B cell (primary cell): ENCODE results near the gene ESYT2.

Source experiments
- EZH2 ChIP-seq: IDR thresholded peaks from 2 replicates; pipeline ENCODE4 v1.6.1; 2012; ENCODE audit warnings: borderline replicate concordance, low read depth, mild to moderate bottlenecking, moderate library complexity, low read length; ENCODE audit not compliant: insufficient read depth, poor library complexity, severe bottlenecking
- TF ChIP-seq, protein P1 (sequence below): fragments of 200-600 bp; IDR thresholded peaks from one replicate; pipeline ENCODE4 v1.8.0; 2022; ENCODE audit warnings: antibody characterized with exemption, mild to moderate bottlenecking

DNA sequence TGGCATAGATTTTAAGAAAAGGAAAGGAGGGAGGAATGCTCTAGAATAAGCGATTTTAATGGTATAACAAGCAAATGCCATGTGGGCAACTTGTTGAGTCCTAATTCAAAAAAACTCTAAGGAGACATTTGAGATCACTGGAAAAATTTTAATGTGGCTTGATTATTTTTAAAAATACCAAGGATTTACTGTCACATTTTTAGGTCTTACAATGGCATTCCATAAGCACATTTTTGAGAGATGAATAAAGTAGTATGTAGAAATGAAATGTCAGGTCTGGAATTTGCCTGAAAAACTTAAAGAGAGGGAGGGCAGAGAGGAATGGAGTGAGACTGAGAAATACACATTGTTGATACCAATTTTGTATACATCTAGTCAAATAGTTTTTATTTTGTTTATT lies 145.0 kb downstream of the ESYT2 start:
- TF ChIP-seq, protein P1, sequence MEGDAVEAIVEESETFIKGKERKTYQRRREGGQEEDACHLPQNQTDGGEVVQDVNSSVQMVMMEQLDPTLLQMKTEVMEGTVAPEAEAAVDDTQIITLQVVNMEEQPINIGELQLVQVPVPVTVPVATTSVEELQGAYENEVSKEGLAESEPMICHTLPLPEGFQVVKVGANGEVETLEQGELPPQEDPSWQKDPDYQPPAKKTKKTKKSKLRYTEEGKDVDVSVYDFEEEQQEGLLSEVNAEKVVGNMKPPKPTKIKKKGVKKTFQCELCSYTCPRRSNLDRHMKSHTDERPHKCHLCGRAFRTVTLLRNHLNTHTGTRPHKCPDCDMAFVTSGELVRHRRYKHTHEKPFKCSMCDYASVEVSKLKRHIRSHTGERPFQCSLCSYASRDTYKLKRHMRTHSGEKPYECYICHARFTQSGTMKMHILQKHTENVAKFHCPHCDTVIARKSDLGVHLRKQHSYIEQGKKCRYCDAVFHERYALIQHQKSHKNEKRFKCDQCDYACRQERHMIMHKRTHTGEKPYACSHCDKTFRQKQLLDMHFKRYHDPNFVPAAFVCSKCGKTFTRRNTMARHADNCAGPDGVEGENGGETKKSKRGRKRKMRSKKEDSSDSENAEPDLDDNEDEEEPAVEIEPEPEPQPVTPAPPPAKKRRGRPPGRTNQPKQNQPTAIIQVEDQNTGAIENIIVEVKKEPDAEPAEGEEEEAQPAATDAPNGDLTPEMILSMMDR, result no peak
- no peak for TF ChIP-seq EZH2
